GM12864 (cell line): Measurements from ENCODE around the gene MACO1.

Experiments
- DNase-seq: peaks from one replicate; pipeline ENCODE4 v3.0.0-alpha.2; 2011; ENCODE audit warnings: low read depth
- H3K4me3 ChIP-seq: 2 replicates; pipeline ENCODE4 v1.5.1; 2011; ENCODE audit warnings: mild to moderate bottlenecking, low read depth, low read length, control low read depth
- CTCF ChIP-seq: IDR thresholded peaks from 2 replicates; pipeline ENCODE4 v1.5.1; 2011; ENCODE audit warnings: low read depth, mild to moderate bottlenecking, moderate library complexity, low read length, control low read depth, inconsistent platforms; ENCODE audit errors: missing control alignments

The MACO1 gene

GRCh38 chr1:25541889-25542658 lies 111.4 kb downstream of the MACO1 start:
- TF ChIP-seq CTCF = no peak
- no peak for DNase-seq

GRCh38 chr1:25543005-25543424 lies 112.3 kb downstream of the MACO1 start:
- no peak for DNase-seq
- no peak overlapping the region for H3K4me3 ChIP-seq
- TF ChIP-seq CTCF = no peak

More at GRCh38 chr1:25541889-25542658, 111.4 kb downstream of the MACO1 start:
- no peak overlapping the region for H3K4me3 ChIP-seq

- TF ChIP-seq CTCF = no peak
- peak within 1 kb of the TSS; percentile 92 for H3K4me3 ChIP-seq
- DNase-seq = no peak
Observed at GRCh38 chr1:25543425-25544242, 112.9 kb downstream of the MACO1 start, which contains the start of gene LDLRAP1. Gene LDLRAP1 (plus strand): TSS chr1:25543606. CDS start chr1:25543699, 93 bp downstream.

GRCh38 chr1:25544243-25544764 lies 113.6 kb downstream of the MACO1 start:
- no peak for TF ChIP-seq CTCF
- no peak for DNase-seq
- H3K4me3 ChIP-seq = peak overlapping the region; percentile 92

GRCh38 chr1:25544819-25545218 lies 114.1 kb downstream of the MACO1 start:
- peak overlapping the region; percentile 92 for H3K4me3 ChIP-seq
- TF ChIP-seq CTCF = no peak

GRCh38 chr1:25545767-25546166 lies 115.1 kb downstream of the MACO1 start:
- no peak for TF ChIP-seq CTCF
- DNase-seq = no peak
- no peak overlapping the region for H3K4me3 ChIP-seq

More at GRCh38 chr1:25544819-25545218, 114.1 kb downstream of the MACO1 start:
- DNase-seq = no peak
